Measurements from ENCODE around the gene NRF1. TPM values are rescaled to one million over a fixed set of nuclear protein-coding genes. Genes with fewer than 3 reads are reported as not detected.

NRF1 gene
- total and polyA plus RNA-seq, 2 of the 13 experiments (the other 11 are each of a cell fraction or from before 2014, with no cell fraction given): 9.3 to 10.1 TPM

DNA sequence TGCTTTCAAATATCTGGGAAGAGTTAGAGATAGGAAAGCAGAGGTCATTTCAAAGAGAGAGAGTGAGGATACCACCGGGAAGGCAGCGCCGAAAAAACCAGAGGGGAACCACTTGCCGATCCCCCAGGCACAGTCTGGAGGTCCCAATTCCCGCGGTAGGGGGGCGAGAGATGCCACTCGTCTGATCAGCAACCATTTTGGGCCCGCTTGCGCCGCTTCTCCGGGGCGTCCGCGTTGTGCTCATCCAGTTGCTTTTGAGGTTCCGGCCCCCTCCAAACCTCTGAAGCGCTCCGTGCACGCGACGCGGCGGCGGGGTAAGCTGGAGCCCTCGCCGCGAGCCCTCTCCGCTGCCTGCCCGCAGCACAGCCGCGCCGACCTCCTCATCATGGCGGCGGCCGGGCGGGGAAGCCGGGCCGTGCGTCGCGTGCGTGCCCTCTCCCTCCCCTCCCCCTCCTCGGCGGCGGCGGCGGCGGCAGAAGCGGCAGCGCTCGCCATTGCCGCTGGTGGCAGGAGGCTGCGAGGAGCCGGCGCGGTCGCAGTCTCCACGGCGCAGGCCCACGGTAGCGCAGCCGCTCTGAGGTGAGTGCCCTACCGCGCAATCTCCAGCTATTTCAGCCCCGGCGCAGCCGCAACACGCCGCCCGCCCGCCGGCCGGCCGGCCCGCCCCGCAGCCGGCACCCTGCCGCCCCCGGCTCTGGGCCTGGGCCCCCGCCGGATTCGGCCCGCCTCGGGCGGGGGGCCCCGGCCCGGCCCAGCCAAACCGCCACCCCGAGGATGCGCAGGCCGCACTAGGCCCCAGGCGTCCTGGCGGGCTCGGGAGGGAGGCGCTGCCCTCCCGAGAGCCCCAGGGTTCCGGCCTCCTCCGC is at the start of gene NRF1 (continued):
- TF ChIP-seq, protein P1, sequence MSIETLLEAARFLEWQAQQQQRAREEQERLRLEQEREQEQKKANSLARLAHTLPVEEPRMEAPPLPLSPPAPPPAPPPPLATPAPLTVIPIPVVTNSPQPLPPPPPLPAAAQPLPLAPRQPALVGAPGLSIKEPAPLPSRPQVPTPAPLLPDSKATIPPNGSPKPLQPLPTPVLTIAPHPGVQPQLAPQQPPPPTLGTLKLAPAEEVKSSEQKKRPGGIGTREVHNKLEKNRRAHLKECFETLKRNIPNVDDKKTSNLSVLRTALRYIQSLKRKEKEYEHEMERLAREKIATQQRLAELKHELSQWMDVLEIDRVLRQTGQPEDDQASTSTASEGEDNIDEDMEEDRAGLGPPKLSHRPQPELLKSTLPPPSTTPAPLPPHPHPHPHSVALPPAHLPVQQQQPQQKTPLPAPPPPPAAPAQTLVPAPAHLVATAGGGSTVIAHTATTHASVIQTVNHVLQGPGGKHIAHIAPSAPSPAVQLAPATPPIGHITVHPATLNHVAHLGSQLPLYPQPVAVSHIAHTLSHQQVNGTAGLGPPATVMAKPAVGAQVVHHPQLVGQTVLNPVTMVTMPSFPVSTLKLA (IDR thresholded peaks at IDR 0.05): no peak
- no peak for TF ChIP-seq GTF2F1 (IDR thresholded peaks at IDR 0.05; ENCODE audit: low read length)
- TF ChIP-seq, protein P2, sequence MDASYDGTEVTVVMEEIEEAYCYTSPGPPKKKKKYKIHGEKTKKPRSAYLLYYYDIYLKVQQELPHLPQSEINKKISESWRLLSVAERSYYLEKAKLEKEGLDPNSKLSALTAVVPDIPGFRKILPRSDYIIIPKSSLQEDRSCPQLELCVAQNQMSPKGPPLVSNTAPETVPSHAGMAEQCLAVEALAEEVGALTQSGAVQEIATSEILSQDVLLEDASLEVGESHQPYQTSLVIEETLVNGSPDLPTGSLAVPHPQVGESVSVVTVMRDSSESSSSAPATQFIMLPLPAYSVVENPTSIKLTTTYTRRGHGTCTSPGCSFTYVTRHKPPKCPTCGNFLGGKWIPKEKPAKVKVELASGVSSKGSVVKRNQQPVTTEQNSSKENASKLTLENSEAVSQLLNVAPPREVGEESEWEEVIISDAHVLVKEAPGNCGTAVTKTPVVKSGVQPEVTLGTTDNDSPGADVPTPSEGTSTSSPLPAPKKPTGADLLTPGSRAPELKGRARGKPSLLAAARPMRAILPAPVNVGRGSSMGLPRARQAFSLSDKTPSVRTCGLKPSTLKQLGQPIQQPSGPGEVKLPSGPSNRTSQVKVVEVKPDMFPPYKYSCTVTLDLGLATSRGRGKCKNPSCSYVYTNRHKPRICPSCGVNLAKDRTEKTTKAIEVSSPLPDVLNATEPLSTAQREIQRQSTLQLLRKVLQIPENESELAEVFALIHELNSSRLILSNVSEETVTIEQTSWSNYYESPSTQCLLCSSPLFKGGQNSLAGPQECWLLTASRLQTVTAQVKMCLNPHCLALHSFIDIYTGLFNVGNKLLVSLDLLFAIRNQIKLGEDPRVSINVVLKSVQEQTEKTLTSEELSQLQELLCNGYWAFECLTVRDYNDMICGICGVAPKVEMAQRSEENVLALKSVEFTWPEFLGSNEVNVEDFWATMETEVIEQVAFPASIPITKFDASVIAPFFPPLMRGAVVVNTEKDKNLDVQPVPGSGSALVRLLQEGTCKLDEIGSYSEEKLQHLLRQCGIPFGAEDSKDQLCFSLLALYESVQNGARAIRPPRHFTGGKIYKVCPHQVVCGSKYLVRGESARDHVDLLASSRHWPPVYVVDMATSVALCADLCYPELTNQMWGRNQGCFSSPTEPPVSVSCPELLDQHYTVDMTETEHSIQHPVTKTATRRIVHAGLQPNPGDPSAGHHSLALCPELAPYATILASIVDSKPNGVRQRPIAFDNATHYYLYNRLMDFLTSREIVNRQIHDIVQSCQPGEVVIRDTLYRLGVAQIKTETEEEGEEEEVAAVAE (CRISPR knock-in tag; IDR thresholded peaks at IDR 0.05; ENCODE audit: borderline replicate concordance): no peak
- no peak for TF ChIP-seq SMAD1 (CRISPR knock-in tag; IDR thresholded peaks at IDR 0.05; ENCODE audit: borderline replicate concordance, low read depth)
- peak; percentile 83 for TF ChIP-seq DMAP1 (CRISPR knock-in tag; IDR thresholded peaks at IDR 0.05)
- TF ChIP-seq RNF2 (conservative IDR thresholded peaks at IDR 0.05; ENCODE audit: low read depth): 0 out of 2 replicates have a peak, but pooled peaks have one; percentile 56
- TF ChIP-seq ZNF296 (CRISPR knock-in tag; conservative IDR thresholded peaks at IDR 0.05): no peak
- no peak for TF ChIP-seq PPARG (CRISPR knock-in tag; conservative IDR thresholded peaks at IDR 0.05)
- no peak for TF ChIP-seq ZKSCAN5 (CRISPR knock-in tag; IDR thresholded peaks at IDR 0.05)
- no peak for TF ChIP-seq ZNF790 (CRISPR knock-in tag; IDR thresholded peaks at IDR 0.05; ENCODE audit: borderline replicate concordance)
- TF ChIP-seq ZNF432 (CRISPR knock-in tag; IDR thresholded peaks at IDR 0.05; ENCODE audit: borderline replicate concordance): no peak
- TF ChIP-seq ZNF430 (CRISPR knock-in tag; IDR thresholded peaks at IDR 0.05): peak; percentile 70
- TF ChIP-seq SIN3A (IDR thresholded peaks at IDR 0.05; ENCODE audit: borderline replicate concordance, low read depth, low read length): no peak; the same call in 1 of the 2 replicates
- peak; percentile 35; the same call in 1 of the 2 replicates for TF ChIP-seq ETV5 (CRISPR knock-in tag; IDR thresholded peaks at IDR 0.05; ENCODE audit: borderline replicate concordance)
- TF ChIP-seq ZNF256 (CRISPR knock-in tag; conservative IDR thresholded peaks at IDR 0.05): no peak
- peak; percentile 65; the same call in 1 of the 2 replicates for TF ChIP-seq MED1 (CRISPR knock-in tag; IDR thresholded peaks at IDR 0.05)
- TF ChIP-seq ZNF367 (CRISPR knock-in tag; IDR thresholded peaks at IDR 0.05; ENCODE audit: borderline replicate concordance): no peak
- TF ChIP-seq SMARCC2 (IDR thresholded peaks at IDR 0.05): no peak
- TF ChIP-seq STAG1 (CRISPR knock-in tag; IDR thresholded peaks at IDR 0.05): no peak
- TF ChIP-seq ARNT2 (CRISPR knock-in tag; IDR thresholded peaks at IDR 0.05; ENCODE audit: low read depth): peak; percentile 94
- peak; percentile 47 for TF ChIP-seq AGO2 (optimal IDR thresholded peaks at IDR 0.05; ENCODE audit: low read depth, low read length)
- no peak for TF ChIP-seq CHD4 (IDR thresholded peaks at IDR 0.05; ENCODE audit: borderline replicate concordance, low read length)
